Left hindlimb (tissue), 1 donor: Measurements from ENCODE around the gene CYP26C1.
A peak's percentile ranks its signal among the peaks of the same experiment; 100 is the strongest.

ENCODE experiments used
- DNase-seq: peaks from one replicate; pipeline ENCODE4 v3.0.0-alpha.2; 2018

Gene CYP26C1

GRCh38 chr10:93059975-93060886, at the start of gene CYP26C1:
CYP26C1 (plus strand) TSS chr10:93060798; CDS start chr10:93061264, 466 bp downstream.
- peak; percentile 20 for DNase-seq

- DNase-seq = no peak
These were observed 44.9 kb upstream of the CYP26C1 start for GRCh38 chr10:93015722-93016121.

GRCh38 chr10:93023013-93023650, 37.5 kb upstream of the CYP26C1 start:
- no peak for DNase-seq

GRCh38 chr10:93026072-93026471, 34.5 kb upstream of the CYP26C1 start:
- no peak for DNase-seq

GRCh38 chr10:93027508-93027907, 33.1 kb upstream of the CYP26C1 start:
- no peak for DNase-seq

GRCh38 chr10:93028883-93029282, 31.7 kb upstream of the CYP26C1 start:
- DNase-seq = no peak

- no peak for DNase-seq
These were observed 30.2 kb upstream of the CYP26C1 start for GRCh38 chr10:93030409-93030808.

- no peak for DNase-seq
These were observed 28.3 kb upstream of the CYP26C1 start for GRCh38 chr10:93032105-93032808.

- no peak for DNase-seq
These were observed 27.8 kb upstream of the CYP26C1 start for GRCh38 chr10:93032809-93033137.

- DNase-seq = no peak
These were observed 26.2 kb upstream of the CYP26C1 start for GRCh38 chr10:93034426-93034825.

GRCh38 chr10:93039110-93039509, 21.5 kb upstream of the CYP26C1 start:
- no peak for DNase-seq

- DNase-seq = no peak
These were observed 20.9 kb upstream of the CYP26C1 start for GRCh38 chr10:93039721-93040120.

GRCh38 chr10:93054486-93054885, 6.1 kb upstream of the CYP26C1 start:
- DNase-seq = no peak

- no peak for DNase-seq
These were observed 2.5 kb upstream of the CYP26C1 start for GRCh38 chr10:93058139-93058538.

- no peak for DNase-seq
These were observed 442 bp downstream of the CYP26C1 start for GRCh38 chr10:93060887-93061593.

- peak; percentile 30 for DNase-seq
These were observed 1.3 kb downstream of the CYP26C1 start for GRCh38 chr10:93061594-93062513.

GRCh38 chr10:93062514-93063143, 2.0 kb downstream of the CYP26C1 start:
- DNase-seq = peak; percentile 37

- no peak for DNase-seq
These were observed 2.8 kb downstream of the CYP26C1 start for GRCh38 chr10:93063144-93063976.

- no peak for DNase-seq
These were observed 3.5 kb downstream of the CYP26C1 start for GRCh38 chr10:93063977-93064660.
